ENCODE results near the gene GALNT17. TPM values are rescaled to one million over a fixed set of nuclear protein-coding genes. Genes with fewer than 3 reads are reported as not detected.

The GALNT17 gene
- total RNA-seq, 1 donor from 2014 or later, result 6.0 TPM

GRCh38 chr7:71691538-71691937, 559.6 kb downstream of the GALNT17 start:
- no peak for DNase-seq (ENCODE audit: low spot score)

- no peak for DNase-seq (ENCODE audit: low spot score)
These were observed 562.7 kb downstream of the GALNT17 start for GRCh38 chr7:71694665-71695064.

- DNase-seq (ENCODE audit: low spot score), result no peak
These were observed 563.2 kb downstream of the GALNT17 start for GRCh38 chr7:71695186-71695585.

- no peak for DNase-seq (ENCODE audit: low spot score)
These were observed 564.6 kb downstream of the GALNT17 start for GRCh38 chr7:71696511-71696910.

- DNase-seq (ENCODE audit: low spot score), result no peak
These were observed 565.5 kb downstream of the GALNT17 start for GRCh38 chr7:71697400-71697799.

GRCh38 chr7:71705217-71705616, 573.3 kb downstream of the GALNT17 start:
- DNase-seq (ENCODE audit: low spot score), result no peak

- DNase-seq (ENCODE audit: low spot score), result no peak
These were observed 574.1 kb downstream of the GALNT17 start for GRCh38 chr7:71705901-71706596.

- no peak for DNase-seq (ENCODE audit: low spot score)
These were observed 574.6 kb downstream of the GALNT17 start for GRCh38 chr7:71706597-71706975.

GRCh38 chr7:71707041-71707440, 575.1 kb downstream of the GALNT17 start:
- DNase-seq (ENCODE audit: low spot score), result no peak

GRCh38 chr7:71708710-71709109, 576.8 kb downstream of the GALNT17 start:
- DNase-seq (ENCODE audit: low spot score), result no peak

GRCh38 chr7:71710442-71710841, 578.5 kb downstream of the GALNT17 start:
- DNase-seq (ENCODE audit: low spot score), result no peak

- DNase-seq (ENCODE audit: low spot score), result no peak
These were observed 580.8 kb downstream of the GALNT17 start for GRCh38 chr7:71712653-71713180.

- DNase-seq (ENCODE audit: low spot score), result no peak
These were observed 584.7 kb downstream of the GALNT17 start for GRCh38 chr7:71716690-71717089.

GRCh38 chr7:71718563-71718962, 586.6 kb downstream of the GALNT17 start:
- DNase-seq (ENCODE audit: low spot score), result no peak

- no peak for DNase-seq (ENCODE audit: low spot score)
These were observed 589.8 kb downstream of the GALNT17 start for GRCh38 chr7:71721742-71722141.

- no peak for DNase-seq (ENCODE audit: low spot score)
These were observed 591.9 kb downstream of the GALNT17 start for GRCh38 chr7:71723859-71724258.

- no peak for DNase-seq (ENCODE audit: low spot score)
These were observed 595.4 kb downstream of the GALNT17 start for GRCh38 chr7:71727347-71727746.

GRCh38 chr7:71731740-71732139, 599.8 kb downstream of the GALNT17 start:
- DNase-seq (ENCODE audit: low spot score), result no peak

GRCh38 chr7:71733107-71733870, 601.3 kb downstream of the GALNT17 start:
- peak; percentile 83 for DNase-seq (ENCODE audit: low spot score)

GRCh38 chr7:71735961-71736556, 604.1 kb downstream of the GALNT17 start:
- peak; percentile 68 for DNase-seq (ENCODE audit: low spot score)

- peak; percentile 29 for DNase-seq (ENCODE audit: low spot score)
These were observed 606.1 kb downstream of the GALNT17 start for GRCh38 chr7:71737931-71738540.

- peak; percentile 29 for DNase-seq (ENCODE audit: low spot score)
These were observed 607.7 kb downstream of the GALNT17 start for GRCh38 chr7:71739520-71740173.
